NCI-H1417 treated with DMSO at 0.1 percent for 48 hours (cell line): ENCODE measurements around the gene RBM46.

Experiments
- DNase-seq: peaks from one replicate; lab custom pipeline; 2025; lab: John Stamatoyannopoulos, UW

The RBM46 gene

DNA sequence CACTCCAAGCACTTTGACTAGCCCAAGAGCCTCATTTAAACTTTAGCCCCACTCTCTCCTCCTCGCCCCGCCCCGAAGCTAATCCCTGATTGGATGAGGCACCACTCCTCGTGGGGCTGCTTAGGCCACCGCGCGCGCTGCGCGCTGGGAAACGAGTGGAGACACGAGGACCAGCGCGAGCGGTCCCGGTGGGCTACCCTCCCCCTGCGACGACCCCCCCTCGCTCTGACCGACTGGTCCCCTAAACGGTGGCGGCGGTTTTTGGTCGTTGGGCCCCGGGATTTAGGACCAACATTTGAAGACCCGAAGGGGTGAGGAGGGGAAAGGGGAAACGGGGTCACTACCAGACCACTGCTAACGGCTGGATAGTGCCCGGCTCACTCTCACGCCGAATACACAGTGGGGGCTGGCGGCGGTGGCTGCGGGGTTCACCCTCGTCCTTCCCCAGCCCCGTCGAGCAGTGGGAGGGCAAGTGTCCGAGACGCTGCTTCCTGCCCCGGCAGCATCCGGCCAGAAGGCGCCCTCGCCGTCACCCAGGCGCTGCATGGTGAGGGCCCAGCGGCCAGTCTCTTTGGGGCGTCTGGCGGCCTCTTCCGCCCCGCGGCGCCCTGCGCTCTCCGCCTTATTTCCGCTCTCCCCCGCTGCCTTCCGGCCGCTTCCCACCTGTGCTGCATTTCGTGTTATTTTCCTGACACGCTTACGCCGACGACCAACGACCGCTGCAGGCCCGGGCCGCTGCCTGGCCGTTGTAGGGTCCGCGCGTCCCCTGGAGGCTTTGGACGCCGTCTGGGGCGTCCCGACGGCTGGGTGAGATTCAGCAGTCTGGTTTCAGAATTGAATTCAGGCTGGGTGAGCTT, at the start of gene RBM46:
Gene RBM46, plus strand, starts transcription at position 147 of the 857 bp plus-strand sequence. CDS start 15,481 bp downstream, outside the sequence.
- DNase-seq, result no peak

GRCh38 chr4:154731756-154732155, 49.3 kb upstream of the RBM46 start:
- DNase-seq, result no peak

- DNase-seq, result no peak
Measured at GRCh38 chr4:154732669-154733068, 48.4 kb upstream of the RBM46 start.

- no peak for DNase-seq
Measured at GRCh38 chr4:154736770-154737169, 44.3 kb upstream of the RBM46 start.

DNA sequence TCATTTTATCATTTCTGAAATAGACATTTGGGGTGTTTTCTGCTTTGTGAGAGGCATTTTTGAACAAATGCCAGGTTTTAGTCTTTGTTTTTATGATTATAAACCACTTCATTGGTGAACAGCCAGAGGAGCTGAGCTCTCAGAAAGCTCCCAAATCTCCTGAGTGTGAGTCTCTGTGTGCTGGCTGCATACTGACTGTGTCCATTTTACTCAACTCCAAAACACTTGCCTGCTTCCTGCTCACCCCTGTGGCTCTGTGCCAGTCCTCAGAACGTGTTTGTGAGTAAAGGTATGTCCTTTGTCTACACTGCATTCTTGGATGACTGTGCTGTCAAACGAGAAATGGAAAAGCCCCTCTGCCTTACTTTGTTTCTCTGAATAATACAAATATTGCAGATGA, 42.6 kb upstream of the RBM46 start:
- DNase-seq, result no peak

- DNase-seq, result no peak
Measured at GRCh38 chr4:154739111-154739510, 42.0 kb upstream of the RBM46 start.

GRCh38 chr4:154740462-154740861, 40.6 kb upstream of the RBM46 start:
- DNase-seq, result no peak

DNA sequence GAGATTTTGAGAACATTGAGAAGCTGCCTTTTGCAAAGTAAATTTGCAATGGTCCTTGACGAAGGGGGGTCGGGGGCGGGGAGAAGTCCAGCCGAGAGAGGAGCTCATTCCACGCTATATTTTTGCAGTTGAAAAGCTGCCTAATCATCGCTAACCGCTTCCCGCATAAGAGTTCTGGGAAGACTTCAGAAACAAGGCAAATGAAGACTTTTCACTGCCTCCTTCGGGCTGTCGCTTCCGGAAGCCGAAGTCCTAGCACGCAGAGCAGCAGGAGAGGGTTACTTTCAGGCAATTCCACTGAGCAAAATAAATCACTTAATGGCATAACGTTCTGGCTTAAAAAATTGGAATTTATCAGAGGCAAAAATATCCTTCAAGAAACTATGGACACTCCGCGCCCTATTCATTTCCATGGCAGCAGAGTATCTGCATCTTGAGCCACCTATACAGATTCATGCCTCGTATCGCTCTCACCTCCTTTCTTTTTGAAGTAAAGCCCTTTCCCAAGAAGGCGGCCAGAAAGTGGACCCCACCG, 39.9 kb upstream of the RBM46 start:
- DNase-seq, result no peak

DNA sequence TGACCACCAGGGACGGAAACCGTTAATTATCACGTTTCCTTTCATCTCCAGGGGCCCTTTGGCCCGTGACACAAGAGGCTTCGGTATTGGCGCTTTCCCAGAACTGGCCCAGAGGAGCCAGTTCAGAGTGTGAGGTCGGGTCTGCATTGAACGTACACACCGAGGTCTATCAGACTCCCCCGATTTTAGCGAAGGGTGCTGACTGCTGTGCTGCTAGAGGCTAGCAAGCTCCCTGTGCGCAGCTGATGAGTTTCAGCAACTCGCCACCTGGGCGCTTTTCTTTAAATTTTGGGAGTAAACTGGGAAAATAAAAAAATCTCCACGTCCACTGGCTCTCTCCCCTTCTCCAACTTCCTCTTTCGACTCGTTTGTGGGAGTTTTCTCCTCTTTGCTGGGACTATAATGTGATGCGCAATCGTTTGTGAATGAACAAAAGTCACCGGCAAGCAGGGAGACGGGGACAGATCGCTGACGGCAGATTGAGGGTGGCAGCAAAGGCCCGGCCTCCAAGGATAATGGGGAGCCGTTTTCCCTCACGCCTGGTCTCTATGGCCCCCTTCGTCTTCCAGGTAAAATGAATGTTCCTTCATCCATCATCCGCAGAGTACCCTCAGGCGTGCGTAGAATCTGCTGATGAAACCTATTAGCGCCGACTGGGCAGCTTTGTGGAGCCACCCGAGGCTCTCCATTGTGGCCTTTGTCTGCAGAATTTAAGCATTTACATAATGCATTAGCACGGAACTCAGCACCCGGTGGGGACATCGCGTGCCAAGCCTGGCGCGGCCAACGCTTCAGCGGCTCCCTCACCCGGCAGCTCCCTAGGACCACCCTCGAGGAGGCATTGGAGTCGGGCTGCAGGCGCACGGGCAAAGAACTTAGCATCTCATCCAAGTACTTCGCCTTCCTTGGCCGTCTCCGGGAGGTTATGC, 38.9 kb upstream of the RBM46 start:
- no peak for DNase-seq

GRCh38 chr4:154743683-154744340, 37.3 kb upstream of the RBM46 start, which contains the start of gene LRAT:
TSS of gene LRAT (plus strand) at chr4:154744000. CDS start at chr4:154744327, 327 bp downstream.
- peak; percentile 36 for DNase-seq

DNA sequence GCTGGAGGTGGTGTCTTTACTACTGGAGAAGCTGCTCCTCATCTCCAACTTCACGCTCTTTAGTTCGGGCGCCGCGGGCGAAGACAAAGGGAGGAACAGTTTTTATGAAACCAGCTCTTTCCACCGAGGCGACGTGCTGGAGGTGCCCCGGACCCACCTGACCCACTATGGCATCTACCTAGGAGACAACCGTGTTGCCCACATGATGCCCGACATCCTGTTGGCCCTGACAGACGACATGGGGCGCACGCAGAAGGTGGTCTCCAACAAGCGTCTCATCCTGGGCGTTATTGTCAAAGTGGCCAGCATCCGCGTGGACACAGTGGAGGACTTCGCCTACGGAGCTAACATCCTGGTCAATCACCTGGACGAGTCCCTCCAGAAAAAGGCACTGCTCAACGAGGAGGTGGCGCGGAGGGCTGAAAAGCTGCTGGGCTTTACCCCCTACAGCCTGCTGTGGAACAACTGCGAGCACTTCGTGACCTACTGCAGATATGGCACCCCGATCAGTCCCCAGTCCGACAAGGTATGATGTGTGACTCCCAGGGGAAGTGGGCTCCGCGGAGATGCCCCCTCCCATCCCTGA, 36.6 kb upstream of the RBM46 start:
- no peak for DNase-seq

- DNase-seq, result no peak
Measured at GRCh38 chr4:154757713-154758112, 23.4 kb upstream of the RBM46 start.

DNA sequence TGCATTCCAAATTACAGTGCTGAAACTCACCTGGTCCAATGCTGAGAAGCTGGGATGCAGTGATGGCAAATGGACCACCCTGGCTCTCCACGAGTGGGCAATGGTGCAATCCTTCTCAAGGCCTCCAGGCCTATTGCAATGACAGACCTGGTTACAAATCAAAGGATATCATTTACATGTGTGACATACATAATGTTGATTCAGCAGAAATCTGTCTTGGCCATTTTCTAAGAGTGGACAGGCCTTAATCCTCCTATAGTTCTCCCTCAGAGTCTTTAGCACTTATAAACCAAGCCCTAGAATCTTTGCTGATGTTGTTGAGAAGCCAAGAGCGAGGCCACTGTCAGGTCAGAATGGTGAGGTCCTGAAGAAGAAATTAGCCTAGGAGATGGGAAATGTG, 20.2 kb upstream of the RBM46 start:
- DNase-seq, result no peak

- DNase-seq, result no peak
Measured at GRCh38 chr4:154778264-154778663, 2.8 kb upstream of the RBM46 start.

DNA sequence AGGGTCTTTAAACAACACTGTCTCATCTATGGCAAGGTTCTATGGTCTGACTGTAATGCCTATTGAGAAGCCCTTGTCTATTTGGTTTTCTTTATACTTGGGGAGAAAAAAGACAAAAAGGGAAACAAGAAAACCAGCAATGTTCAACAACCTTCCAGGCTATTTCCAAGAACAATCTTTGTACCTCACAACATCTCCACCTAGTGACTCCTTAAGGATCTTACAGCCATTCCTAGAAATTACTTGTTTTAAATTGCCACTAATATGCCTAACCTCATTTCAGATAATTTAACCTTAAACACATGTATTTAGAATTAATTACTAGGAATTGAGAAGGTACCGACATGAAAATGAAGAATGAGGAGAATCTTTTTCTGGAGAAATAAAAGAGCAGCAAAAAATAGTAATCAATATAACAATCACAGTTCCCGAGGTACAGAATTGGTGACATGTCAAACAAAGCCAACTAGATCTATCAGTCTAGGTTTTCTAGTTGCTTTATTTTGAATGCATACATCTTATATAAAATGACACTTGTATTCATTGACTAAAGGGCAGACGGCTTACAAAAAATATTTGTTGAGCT, 1.6 kb upstream of the RBM46 start:
- DNase-seq, result peak; percentile 15

DNA sequence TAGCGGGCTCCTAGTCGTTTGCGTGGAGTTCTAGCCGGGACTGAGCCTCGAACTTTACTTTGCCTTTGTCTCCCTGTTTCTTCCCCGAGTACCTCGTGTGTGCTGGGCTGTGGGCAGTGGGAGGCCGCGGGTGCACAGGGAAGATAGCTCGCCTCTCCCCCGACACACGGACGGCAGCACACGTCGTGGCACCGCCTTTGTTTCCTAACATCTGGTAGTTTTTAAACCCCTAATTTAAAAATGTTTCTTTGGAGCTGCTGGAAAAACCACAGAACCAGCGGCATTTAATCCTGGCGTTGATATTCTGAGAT, 866 bp downstream of the RBM46 start:
- DNase-seq, result no peak

DNA sequence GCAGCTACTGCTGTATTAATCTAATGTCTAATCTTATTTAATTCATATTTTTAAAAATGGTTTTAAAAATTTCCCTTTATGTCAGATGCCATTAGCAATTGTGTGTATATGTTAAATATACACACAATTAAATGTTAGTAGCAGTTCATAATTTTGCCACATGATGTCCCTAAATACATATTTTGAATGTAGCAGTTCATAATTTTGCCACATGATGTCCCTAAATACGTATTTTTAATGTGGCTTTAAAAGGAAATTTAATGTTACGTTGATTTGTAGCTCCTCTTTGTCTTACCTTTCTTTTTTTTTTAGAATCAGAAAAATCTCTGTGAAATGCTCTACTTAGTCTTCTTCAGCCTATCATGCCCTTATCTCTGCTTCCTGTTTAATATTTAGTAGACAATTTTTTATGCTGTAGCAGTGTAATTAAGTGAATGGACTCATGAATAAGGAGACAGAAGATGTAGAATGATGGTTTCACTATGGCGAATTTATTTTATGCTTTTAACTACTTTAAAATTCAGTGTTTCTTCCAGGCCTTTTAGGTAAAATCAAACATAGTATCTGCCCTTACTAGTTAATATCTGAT, 26.1 kb downstream of the RBM46 start:
- peak; percentile 28 for DNase-seq

DNA sequence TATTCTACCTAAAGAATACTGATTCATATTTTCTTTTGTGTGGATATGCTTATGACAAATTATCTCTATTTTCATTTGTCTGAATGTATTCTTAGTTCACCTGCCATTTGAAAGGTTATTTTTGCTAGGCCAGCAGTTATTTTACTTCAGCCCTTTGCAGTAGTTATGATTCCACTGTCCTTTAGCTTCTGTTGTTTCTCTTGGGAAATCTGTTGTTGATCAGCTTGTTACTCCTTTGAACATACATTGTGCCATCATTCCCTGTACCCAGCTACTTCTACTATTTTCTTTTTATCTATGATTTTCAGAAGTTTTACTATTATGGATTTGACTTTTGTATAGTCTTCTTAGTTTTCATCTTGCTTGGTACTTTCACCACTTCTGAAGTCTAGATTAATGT, 37.2 kb downstream of the RBM46 start:
- DNase-seq, result no peak

DNA sequence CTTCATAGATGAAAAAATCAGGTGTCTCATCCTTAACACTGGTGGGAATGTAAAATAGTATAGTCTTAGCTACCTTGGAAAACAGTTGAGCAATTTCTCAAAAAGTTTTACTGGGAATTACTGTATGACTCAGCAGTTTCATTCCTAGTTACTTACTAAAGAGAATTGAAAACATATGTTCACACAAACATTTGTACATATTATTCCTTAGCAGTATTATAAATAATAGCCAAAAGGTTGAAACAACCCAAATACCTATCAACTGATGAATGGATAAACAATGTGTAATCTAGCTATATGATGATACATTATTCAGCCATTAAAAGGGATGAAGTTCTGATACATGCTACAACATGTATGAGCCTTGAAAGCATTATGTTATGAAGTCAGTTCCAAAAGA, 41.7 kb downstream of the RBM46 start:
- DNase-seq, result no peak

DNA sequence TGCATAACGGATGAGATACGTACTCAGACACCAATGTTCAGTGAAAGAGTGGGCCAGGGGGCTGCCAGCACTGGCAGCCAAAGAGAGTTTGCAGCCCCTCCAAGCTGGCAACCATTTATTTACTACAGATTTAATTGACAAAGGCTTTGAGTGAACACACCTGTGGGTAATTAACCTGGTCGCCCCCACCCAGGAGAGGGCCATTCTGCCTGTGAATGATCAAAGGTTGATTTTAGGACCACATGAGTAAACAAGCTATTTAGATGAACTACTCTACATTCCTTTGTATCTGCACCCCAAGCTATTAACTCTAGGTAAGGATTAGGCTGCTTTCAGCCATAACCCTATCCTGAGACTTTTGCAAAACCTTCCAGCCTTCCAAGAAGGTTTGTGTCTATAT, 55.0 kb downstream of the RBM46 start:
- no peak for DNase-seq

GRCh38 chr4:154836513-154836912, 55.4 kb downstream of the RBM46 start:
- no peak for DNase-seq
